UCSD-AML1 (cell line): ENCODE measurements around the gene MUSK.
"Not testable (repeated sequence)": the region's sequence is repeated elsewhere in the genome, so short reads cannot be mapped to it uniquely, and the experiment has no call there.

ENCODE experiments used
- DNase-seq: peaks from one replicate; lab custom pipeline; 2025; ENCODE audit not compliant: unreplicated experiment; lab: John Stamatoyannopoulos, UW

The MUSK gene

GRCh38 chr9:110755179-110755578 is 86.6 kb downstream of the MUSK start:
- no peak for DNase-seq

GRCh38 chr9:110758201-110758600 is 89.6 kb downstream of the MUSK start:
- DNase-seq = no peak

GRCh38 chr9:110762783-110763182 is 94.2 kb downstream of the MUSK start:
- DNase-seq = no peak

- no peak for DNase-seq
Measured at GRCh38 chr9:110763568-110763967, 95.0 kb downstream of the MUSK start.

- DNase-seq = no peak
Measured at GRCh38 chr9:110764006-110764405, 95.4 kb downstream of the MUSK start.

- no peak for DNase-seq
Measured at GRCh38 chr9:110765926-110766325, 97.3 kb downstream of the MUSK start.

- no peak for DNase-seq
Measured at GRCh38 chr9:110767559-110768063, 99.0 kb downstream of the MUSK start.

- DNase-seq = no peak
Measured at GRCh38 chr9:110768886-110769285, 100.3 kb downstream of the MUSK start.

GRCh38 chr9:110769667-110770066 is 101.1 kb downstream of the MUSK start:
- no peak for DNase-seq

GRCh38 chr9:110775724-110776123 is 107.1 kb downstream of the MUSK start:
- no peak for DNase-seq

- no peak for DNase-seq
Measured at GRCh38 chr9:110776221-110776620, 107.6 kb downstream of the MUSK start.

GRCh38 chr9:110777196-110777875 is 108.7 kb downstream of the MUSK start:
- DNase-seq = no peak

- DNase-seq = no peak
Measured at GRCh38 chr9:110777876-110778215, 109.3 kb downstream of the MUSK start.

GRCh38 chr9:110782701-110783100 is 114.1 kb downstream of the MUSK start:
- no peak for DNase-seq

GRCh38 chr9:110784309-110784708 is 115.7 kb downstream of the MUSK start:
- DNase-seq = no peak

GRCh38 chr9:110785166-110785565 is 116.6 kb downstream of the MUSK start:
- DNase-seq = no peak

GRCh38 chr9:110788396-110788795 is 119.8 kb downstream of the MUSK start:
- not testable (repeated sequence) for DNase-seq

- no peak for DNase-seq
Measured at GRCh38 chr9:110788871-110789270, 120.3 kb downstream of the MUSK start.

GRCh38 chr9:110797611-110798010 is 129.0 kb downstream of the MUSK start:
- no peak for DNase-seq

GRCh38 chr9:110799396-110799795 is 130.8 kb downstream of the MUSK start:
- no peak for DNase-seq

- no peak for DNase-seq
Measured at GRCh38 chr9:110801426-110801825, 132.8 kb downstream of the MUSK start.

- no peak for DNase-seq
Measured at GRCh38 chr9:110802416-110803035, 133.9 kb downstream of the MUSK start.
